ENCODE measurements around the gene RBM47. TPM values are rescaled to one million over a fixed set of nuclear protein-coding genes. Genes with fewer than 3 reads are reported as not detected.

The RBM47 gene
- total RNA-seq, 2 donors from 2014 or later, result 4.4 to 13.7 TPM

- DNase-seq (ENCODE audit: low spot score), result no peak
- no peaks in the 10 kb centered on the region for H3K36me3 ChIP-seq
- H3K4me3 ChIP-seq, result no peak overlapping the region
- H3K4me1 ChIP-seq, result no peaks in the 10 kb centered on the region
- H3K9me3 ChIP-seq, result no peaks in the 10 kb centered on the region
- no peaks in the 10 kb centered on the region for H3K27me3 ChIP-seq
- H3K27ac ChIP-seq, result no peak overlapping the region
- TF ChIP-seq CTCF (IDR thresholded peaks at IDR 0.05), result no peak
Measured at GRCh38 chr4:40373636-40374035, 256.0 kb downstream of the RBM47 start.

Small RNAs within 50 kb of the gene (microRNA-seq; reads per million reads assigned to microRNA genes)
- 0 to 0.71 reads per million in 2 donors for gene MIR4802 (ENCODE audit: borderline number of aligned reads in 2 of 2, borderline replicate concordance in 1 of 2)

Other genes with a start within 250 kb of the RBM47 start
- gene NSUN7, start 120.1 kb upstream of the RBM47 start, total RNA-seq, result 1 to 10 TPM; 1.9 to 9.8 TPM

All from right atrium auricular region (tissue), 2 donors.